Stimulated activated CD8-positive, alpha-beta memory T cell treated with anti-CD3 and anti-CD28 coated beads, Interleukin-12 subunit alpha, Interleukin-12 subunit beta, amount 100 ng/mL, for 1 hour (primary cell): ENCODE data around the gene HYDIN.

Source experiments
- DNase-seq: peaks from one replicate; pipeline ENCODE4 v3.0.0-alpha.2; 2020; ENCODE audit warnings: low read depth

Gene HYDIN

GRCh38 chr16:71230122-71230845 lies at the start of gene HYDIN:
Gene HYDIN (minus strand): TSS chr16:71230722. CDS start chr16:71186895, 43,827 bp downstream.
- DNase-seq, result no peak

GRCh38 chr16:71276589-71277334 lies 46.2 kb upstream of the HYDIN start:
- no peak for DNase-seq

GRCh38 chr16:71273384-71273783 lies 42.9 kb upstream of the HYDIN start:
- no peak for DNase-seq

- no peak for DNase-seq
Observed at GRCh38 chr16:71264299-71264698, 33.8 kb upstream of the HYDIN start.

GRCh38 chr16:71263582-71263981 lies 33.1 kb upstream of the HYDIN start:
- no peak for DNase-seq

GRCh38 chr16:71262391-71262790 lies 31.9 kb upstream of the HYDIN start:
- DNase-seq, result no peak

- DNase-seq, result no peak
Observed at GRCh38 chr16:71260995-71261394, 30.5 kb upstream of the HYDIN start.

- DNase-seq, result no peak
Observed at GRCh38 chr16:71259086-71259485, 28.6 kb upstream of the HYDIN start.

- DNase-seq, result no peak
Observed at GRCh38 chr16:71258372-71258771, 27.9 kb upstream of the HYDIN start.

GRCh38 chr16:71257768-71258167 lies 27.2 kb upstream of the HYDIN start:
- no peak for DNase-seq

GRCh38 chr16:71255721-71256120 lies 25.2 kb upstream of the HYDIN start:
- no peak for DNase-seq

- no peak for DNase-seq
Observed at GRCh38 chr16:71254832-71255525, 24.5 kb upstream of the HYDIN start.

GRCh38 chr16:71250461-71251235 lies 20.1 kb upstream of the HYDIN start:
- no peak for DNase-seq

GRCh38 chr16:71249399-71249798 lies 18.9 kb upstream of the HYDIN start:
- no peak for DNase-seq

- no peak for DNase-seq
Observed at GRCh38 chr16:71247478-71247877, 17.0 kb upstream of the HYDIN start.

- DNase-seq, result no peak
Observed at GRCh38 chr16:71246309-71246708, 15.8 kb upstream of the HYDIN start.

- no peak for DNase-seq
Observed at GRCh38 chr16:71244521-71244920, 14.0 kb upstream of the HYDIN start.

GRCh38 chr16:71242601-71243000 lies 12.1 kb upstream of the HYDIN start:
- DNase-seq, result no peak

- DNase-seq, result no peak
Observed at GRCh38 chr16:71242036-71242435, 11.5 kb upstream of the HYDIN start.

- no peak for DNase-seq
Observed at GRCh38 chr16:71229344-71229743, 1.2 kb downstream of the HYDIN start.

GRCh38 chr16:71226229-71227141 lies 4.0 kb downstream of the HYDIN start:
- no peak for DNase-seq
